H9 (cell line): ENCODE data around the gene NPAS3. TPM values are rescaled to one million over a fixed set of nuclear protein-coding genes. Genes with fewer than 3 reads are reported as not detected.

Experiments used
- DNase-seq: peaks from one replicate; pipeline ENCODE4 v3.0.0-alpha.2; 2017
- H2AFZ ChIP-seq: one replicate; pipeline ENCODE4 v1.6.1; 2013; ENCODE audit warnings: mild to moderate bottlenecking, low read length, control low read depth, moderate library complexity
- H2AK5ac ChIP-seq: 2 replicates; pipeline ENCODE4 v1.6.1; 2013; ENCODE audit warnings: low read length, control low read depth, mixed read lengths; ENCODE audit not compliant: insufficient read length
- H2BK120ac ChIP-seq: one replicate; pipeline ENCODE4 v1.6.1; 2013; ENCODE audit warnings: low read depth, mild to moderate bottlenecking, low read length, control low read depth, inconsistent platforms; ENCODE audit not compliant: poor library complexity, severe bottlenecking
- H2BK12ac ChIP-seq: 2 replicates; pipeline ENCODE4 v1.6.1; 2013; ENCODE audit warnings: low read length, control low read depth, mixed read lengths, low read depth; ENCODE audit not compliant: insufficient read length
- H2BK15ac ChIP-seq: 2 replicates; pipeline ENCODE4 v1.6.1; 2013; ENCODE audit warnings: low read depth, low read length, control low read depth
- H2BK20ac ChIP-seq: one replicate; pipeline ENCODE4 v1.6.1; 2013; ENCODE audit warnings: low read depth, mild to moderate bottlenecking, low read length, control low read depth, inconsistent platforms; ENCODE audit not compliant: poor library complexity, severe bottlenecking
- H2BK5ac ChIP-seq: 2 replicates; pipeline ENCODE4 v1.6.1; 2013; ENCODE audit warnings: low read length, control low read depth, mixed read lengths; ENCODE audit not compliant: insufficient read length
- H3K14ac ChIP-seq: 2 replicates; pipeline ENCODE4 v1.6.1; 2013; ENCODE audit warnings: low read length, control low read depth; ENCODE audit not compliant: insufficient read depth
- H3K18ac ChIP-seq: 2 replicates; pipeline ENCODE4 v1.6.1; 2013; ENCODE audit warnings: low read depth, mild to moderate bottlenecking, mixed read lengths, low read length, control low read depth; ENCODE audit not compliant: insufficient read length
- H3K23ac ChIP-seq: 2 replicates; pipeline ENCODE4 v1.6.1; 2013; ENCODE audit warnings: low read length, control low read depth, mixed read lengths, low read depth; ENCODE audit not compliant: insufficient read length
- H3K23me2 ChIP-seq: 2 replicates; pipeline ENCODE4 v1.6.1; 2013; ENCODE audit warnings: low read depth, mild to moderate bottlenecking, mixed read lengths, low read length, control low read depth; ENCODE audit not compliant: insufficient read length, poor library complexity, severe bottlenecking
- H3K27ac ChIP-seq: 2 replicates; pipeline ENCODE4 v1.5.1; 2013; ENCODE audit warnings: low read length, control low read depth, mixed read lengths, low read depth; ENCODE audit not compliant: insufficient read length
- H3K27me3 ChIP-seq: 2 replicates; pipeline ENCODE4 v1.6.1; 2013; ENCODE audit warnings: low read length, control low read depth, inconsistent platforms; ENCODE audit not compliant: insufficient read depth
- H3K4ac ChIP-seq: 2 replicates; pipeline ENCODE4 v1.6.1; 2013; ENCODE audit warnings: low read depth, mild to moderate bottlenecking, control low read depth, inconsistent platforms, low read length, moderate library complexity
- H3K4me1 ChIP-seq: 2 replicates; pipeline ENCODE4 v1.6.1; 2013; ENCODE audit warnings: low read length, control low read depth, inconsistent platforms; ENCODE audit not compliant: insufficient read depth
- H3K4me2 ChIP-seq: 2 replicates; pipeline ENCODE4 v1.6.1; 2013; ENCODE audit warnings: low read length, control low read depth, mixed read lengths; ENCODE audit not compliant: insufficient read length, insufficient read depth
- H3K56ac ChIP-seq: 2 replicates; pipeline ENCODE4 v1.6.1; 2013; ENCODE audit warnings: low read depth, mild to moderate bottlenecking, mixed read lengths, low read length, control low read depth; ENCODE audit not compliant: insufficient read length
- H3K79me1 ChIP-seq: 2 replicates; pipeline ENCODE4 v1.6.1; 2013; ENCODE audit warnings: low read depth, mild to moderate bottlenecking, moderate library complexity, low read length, control low read depth, inconsistent platforms; ENCODE audit not compliant: insufficient read depth, poor library complexity, severe bottlenecking
- H3K79me2 ChIP-seq: 2 replicates; pipeline ENCODE4 v1.6.1; 2013; ENCODE audit warnings: low read length, control low read depth, inconsistent platforms; ENCODE audit not compliant: insufficient read depth
- H3K9ac ChIP-seq: 2 replicates; pipeline ENCODE4 v1.6.1; 2013; ENCODE audit warnings: low read length, control low read depth, mixed read lengths; ENCODE audit not compliant: insufficient read length; ENCODE audit errors: extremely low read depth
- H3K9me3 ChIP-seq: one replicate; pipeline ENCODE4 v1.6.1; 2013; ENCODE audit warnings: low read depth, low read length, inconsistent platforms; ENCODE audit not compliant: control insufficient read depth
- H3T11ph ChIP-seq: one replicate; pipeline ENCODE4 v1.6.1; 2013; ENCODE audit warnings: mild to moderate bottlenecking, low read length, control low read depth, inconsistent platforms
- H4K20me1 ChIP-seq: one replicate; pipeline ENCODE4 v1.6.1; 2013; ENCODE audit not compliant: control insufficient read depth, insufficient read length, insufficient read depth
- H4K5ac ChIP-seq: 2 replicates; pipeline ENCODE4 v1.6.1; 2013; ENCODE audit warnings: low read depth, mild to moderate bottlenecking, mixed read lengths, low read length, control low read depth; ENCODE audit not compliant: insufficient read length
- H4K8ac ChIP-seq: replicated peaks from 2 replicates; pipeline ENCODE4 v1.6.1; 2013; ENCODE audit warnings: low read length, control low read depth, mixed read lengths, low read depth; ENCODE audit not compliant: insufficient read length
- H4K91ac ChIP-seq: 2 replicates; pipeline ENCODE4 v1.6.1; 2013; ENCODE audit warnings: low read depth, mild to moderate bottlenecking, moderate library complexity, mixed read lengths, low read length, control low read depth; ENCODE audit not compliant: insufficient read length
- H3K27ac Mint-ChIP-seq, 3 experiments: 2 replicates in 2 of 3; 3 replicates in 1 of 3; pipeline ENCODE4 v1.8.0; 2020 to 2021; ENCODE audit warnings: mixed read lengths in 3 of 3, mild to moderate bottlenecking in 1 of 3, moderate library complexity in 1 of 3
- H3K27me3 Mint-ChIP-seq: 2 replicates; pipeline ENCODE4 v1.8.0; 2021; ENCODE audit warnings: low read depth, mild to moderate bottlenecking, moderate library complexity, mixed read lengths
- H3K36me3 Mint-ChIP-seq, 3 experiments: 2 replicates in 2 of 3; 3 replicates in 1 of 3; pipeline ENCODE4 v1.8.0; 2020 to 2021; ENCODE audit warnings: low read depth in 3 of 3, mixed read lengths in 3 of 3; ENCODE audit not compliant: insufficient read depth in 1 of 3
- H3K4me1 Mint-ChIP-seq, 2 experiments: 2 replicates each; pipeline ENCODE4 v1.8.0; 2020; ENCODE audit warnings: mixed read lengths in 2 of 2
- H3K4me3 Mint-ChIP-seq, 2 experiments: 2 replicates in 1 of 2; 3 replicates in 1 of 2; pipeline ENCODE4 v1.8.0; 2020 to 2021; ENCODE audit warnings: mild to moderate bottlenecking in 2 of 2, mixed read lengths in 2 of 2, moderate library complexity in 1 of 2
- H3K9me3 Mint-ChIP-seq, 2 experiments: 2 replicates in 1 of 2; 3 replicates in 1 of 2; pipeline ENCODE4 v1.8.0; 2020; ENCODE audit warnings: mild to moderate bottlenecking in 2 of 2, mixed read lengths in 2 of 2, moderate library complexity in 1 of 2
- WGBS: extraction: QIAGEN DNeasy Blood & Tissue Kit; methylation state at CpG from one replicate; pipeline ENCODE4 v1.1.7; 2013; ENCODE audit warnings: missing lambda C conversion rate, low lambda C conversion rate, mixed read lengths; ENCODE audit not compliant: insufficient read length; ENCODE audit errors: extremely low coverage; 5-methylcytosine and 5-hydroxymethylcytosine counted together
- total RNA-seq: library from RNA; stranded (reverse); gene quantifications from 2 replicates; pipeline ENCODE4 v1.2.1, GENCODE V29; 2021
- TF ChIP-seq, protein P1 (sequence below): fragments of 200-600 bp; sonication (generic); conservative IDR thresholded peaks from 3 replicates; pipeline ENCODE4 v1.8.0; 2021; ENCODE audit warnings: antibody characterized with exemption, mild to moderate bottlenecking

NPAS3 gene
- total RNA-seq, 1 experiment from 2014 or later, result 0.17 TPM

DNA sequence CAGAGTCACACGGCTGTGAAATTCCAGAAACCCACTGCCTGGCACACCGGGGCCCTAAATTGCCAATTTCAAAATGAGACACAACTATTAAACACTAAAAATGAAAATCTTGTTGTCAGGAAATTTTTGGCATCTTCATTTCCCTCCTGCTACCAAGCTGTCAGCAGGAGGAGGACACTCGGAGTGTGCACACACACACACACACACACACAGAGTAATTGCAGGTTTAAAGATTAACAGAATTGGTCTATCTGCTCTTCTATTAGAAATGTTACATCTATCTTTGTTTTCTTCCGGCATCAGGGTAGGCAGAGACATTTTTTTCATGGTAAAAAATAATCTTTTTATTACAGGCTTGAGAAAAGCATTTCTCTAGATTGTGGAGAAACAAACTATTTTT lies 698.0 kb downstream of the NPAS3 start:
- no peaks in the 10 kb centered on the region for H3K9me3 Mint-ChIP-seq

More for the DNA sequence above, 698.0 kb downstream of the NPAS3 start:
- Histone ChIP-seq H2BK120ac (no peak overlapping the region), H3T11ph (no peak overlapping the region), H2AK5ac (no peak overlapping the region), H3K27me3 (no peaks in the 10 kb centered on the region), H3K27ac (no peak overlapping the region), H3K4me1 (peaks cover 3% of the 10 kb centered on the region; the same call in 1 of the 2 replicates), H4K8ac (no peak overlapping the region), H4K91ac (no peak overlapping the region), H2BK5ac (no peak overlapping the region), H3K79me1 (no peaks in the 10 kb centered on the region), H3K18ac (no peak overlapping the region), H4K20me1 (no peaks in the 10 kb centered on the region), H3K23me2 (no peaks in the 10 kb centered on the region), H3K23ac (no peak overlapping the region), H3K14ac (no peak overlapping the region), H2BK12ac (no peak overlapping the region), H2AFZ (no peak overlapping the region), H2BK15ac (no peak overlapping the region), H4K5ac (no peak overlapping the region), H3K9me3 (no peaks in the 10 kb centered on the region), H2BK20ac (no peak overlapping the region), H3K9ac (no peak overlapping the region), H3K79me2 (no peaks in the 10 kb centered on the region), H3K4ac (no peak overlapping the region), H3K4me2 (no peak overlapping the region), H3K56ac (no peak overlapping the region)
- TF ChIP-seq, protein P1, sequence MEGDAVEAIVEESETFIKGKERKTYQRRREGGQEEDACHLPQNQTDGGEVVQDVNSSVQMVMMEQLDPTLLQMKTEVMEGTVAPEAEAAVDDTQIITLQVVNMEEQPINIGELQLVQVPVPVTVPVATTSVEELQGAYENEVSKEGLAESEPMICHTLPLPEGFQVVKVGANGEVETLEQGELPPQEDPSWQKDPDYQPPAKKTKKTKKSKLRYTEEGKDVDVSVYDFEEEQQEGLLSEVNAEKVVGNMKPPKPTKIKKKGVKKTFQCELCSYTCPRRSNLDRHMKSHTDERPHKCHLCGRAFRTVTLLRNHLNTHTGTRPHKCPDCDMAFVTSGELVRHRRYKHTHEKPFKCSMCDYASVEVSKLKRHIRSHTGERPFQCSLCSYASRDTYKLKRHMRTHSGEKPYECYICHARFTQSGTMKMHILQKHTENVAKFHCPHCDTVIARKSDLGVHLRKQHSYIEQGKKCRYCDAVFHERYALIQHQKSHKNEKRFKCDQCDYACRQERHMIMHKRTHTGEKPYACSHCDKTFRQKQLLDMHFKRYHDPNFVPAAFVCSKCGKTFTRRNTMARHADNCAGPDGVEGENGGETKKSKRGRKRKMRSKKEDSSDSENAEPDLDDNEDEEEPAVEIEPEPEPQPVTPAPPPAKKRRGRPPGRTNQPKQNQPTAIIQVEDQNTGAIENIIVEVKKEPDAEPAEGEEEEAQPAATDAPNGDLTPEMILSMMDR, result no peak
- no peaks in the 10 kb centered on the region for H3K27me3 Mint-ChIP-seq
- no peak for DNase-seq
- no peak overlapping the region for H3K4me3 Mint-ChIP-seq
- no peaks in the 10 kb centered on the region for H3K36me3 Mint-ChIP-seq
- no peak overlapping the region for H3K27ac Mint-ChIP-seq
- H3K4me1 Mint-ChIP-seq, result peaks cover 13 to 20% of the 10 kb centered on the region in 2 experiments
- no CpG with 5 or more reads among the region's 4 CpGs for WGBS
